T-helper 2 cell treated with Interferon-gamma antibody and Interleukin-4, amounts not matched to agents 5 μg/mL and 100 μg/mL, for 36 hours (primary cell): Measurements from ENCODE around the gene NR1D2.
"Not testable (repeated sequence)": the region's sequence is repeated elsewhere in the genome, so short reads cannot be mapped to it uniquely, and the experiment has no call there.

Experiments used
- DNase-seq: peaks from one replicate; pipeline ENCODE4 v3.0.0; 2021; ENCODE audit warnings: low spot score
- H3K27ac Mint-ChIP-seq: one replicate; pipeline ENCODE4 v1.8.0; 2021; ENCODE audit warnings: mild to moderate bottlenecking, mixed read lengths
- H3K27me3 Mint-ChIP-seq: one replicate; pipeline ENCODE4 v1.8.0; 2021; ENCODE audit warnings: low read depth, mixed read lengths
- H3K36me3 Mint-ChIP-seq: one replicate; pipeline ENCODE4 v1.8.0; 2021; ENCODE audit warnings: low read depth, mixed read lengths
- H3K4me1 Mint-ChIP-seq: one replicate; pipeline ENCODE4 v1.8.0; 2021; ENCODE audit warnings: low read depth, mixed read lengths
- H3K4me3 Mint-ChIP-seq: one replicate; pipeline ENCODE4 v1.8.0; 2022; ENCODE audit warnings: mild to moderate bottlenecking, moderate library complexity, mixed read lengths
- H3K9me3 Mint-ChIP-seq: one replicate; pipeline ENCODE4 v1.8.0; 2021; ENCODE audit warnings: mixed read lengths

The NR1D2 gene

DNA sequence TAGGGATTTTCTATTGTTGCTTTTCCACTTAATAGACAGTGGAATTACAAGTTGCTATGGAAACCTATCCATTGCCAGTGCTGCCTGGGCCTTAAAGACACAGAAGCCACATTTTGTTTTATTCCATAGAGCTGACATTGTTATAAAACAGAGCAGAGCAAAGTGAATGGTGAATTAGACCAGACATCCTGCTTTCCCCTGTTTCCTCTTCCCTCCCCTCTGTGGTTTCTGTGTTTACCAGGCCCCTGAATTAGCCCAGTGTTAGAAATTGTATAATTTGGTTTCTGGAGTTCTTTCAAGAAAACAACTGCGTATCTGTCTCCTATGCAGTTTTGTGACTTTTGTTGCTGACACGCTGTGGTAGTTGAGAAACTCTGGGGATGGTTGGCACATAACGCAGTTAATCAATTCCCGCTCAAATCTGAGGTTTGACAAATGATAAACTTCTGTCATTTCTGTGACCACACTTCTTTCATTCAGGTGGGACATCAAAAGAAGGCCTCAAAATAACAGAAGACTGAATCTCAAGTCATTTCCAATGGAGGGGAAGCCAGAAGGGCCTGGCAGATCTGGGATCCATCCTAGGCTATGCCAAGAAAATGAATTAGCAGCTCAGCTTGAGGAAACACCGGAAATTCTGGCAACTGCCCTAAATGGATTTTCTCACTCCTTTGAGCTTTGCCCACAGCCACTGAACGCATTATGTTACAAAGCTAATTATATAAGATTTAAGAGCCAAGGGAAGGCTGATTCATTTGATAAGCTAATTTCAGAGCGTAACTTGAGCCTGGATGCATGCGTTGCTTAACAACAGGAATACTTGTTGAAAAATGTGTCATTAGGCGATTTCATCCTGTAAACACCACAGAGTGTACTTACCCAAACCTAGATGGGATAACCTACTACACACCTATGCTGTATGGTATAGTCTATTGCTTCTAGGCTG is 46.9 kb downstream of the NR1D2 start:
- Mint-ChIP-seq H3K9me3 (no peaks in the 10 kb centered on the region), H3K36me3 (no peaks in the 10 kb centered on the region), H3K27ac (no peak overlapping the region), H3K27me3 (peaks cover 4% of the 10 kb centered on the region), H3K4me1 (peaks cover 4% of the 10 kb centered on the region), H3K4me3 (no peak overlapping the region)
- DNase-seq: no peak

DNA sequence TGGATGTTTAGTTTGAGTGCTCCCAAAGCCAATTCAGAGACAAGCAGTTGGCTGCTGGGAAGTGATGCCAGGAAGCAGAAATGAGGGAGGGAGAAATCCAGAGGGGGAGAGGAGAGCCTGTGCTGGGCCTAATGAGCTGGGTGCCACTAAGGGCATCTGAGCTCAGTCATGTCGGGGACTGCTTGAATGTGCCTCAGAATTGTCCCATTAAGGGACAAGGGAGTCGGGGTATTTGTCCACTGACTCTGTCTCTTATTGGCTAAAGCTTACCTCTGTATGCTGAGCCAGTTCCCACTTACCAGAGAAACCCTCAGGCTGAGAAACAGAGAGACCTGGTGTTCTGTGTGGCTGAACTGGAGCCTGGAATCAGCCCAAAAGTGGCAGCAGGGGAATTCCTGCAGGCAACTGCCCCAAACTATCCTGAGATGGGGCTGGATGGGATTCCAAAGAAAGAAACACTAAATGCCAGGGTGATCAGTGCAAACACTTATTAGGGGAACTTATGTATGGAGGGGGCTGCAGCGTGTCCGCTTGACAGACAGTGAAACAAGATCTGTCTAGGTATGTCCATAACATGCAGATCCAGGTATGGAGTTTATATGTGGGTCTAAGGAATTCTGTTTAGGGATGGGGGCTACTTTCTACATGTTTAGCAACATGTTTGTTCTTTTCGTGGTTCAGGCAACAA is 48.6 kb downstream of the NR1D2 start:
- Mint-ChIP-seq H3K4me1 (peaks cover 4% of the 10 kb centered on the region), H3K27ac (no peak overlapping the region), H3K27me3 (peaks cover 4% of the 10 kb centered on the region), H3K4me3 (no peak overlapping the region), H3K9me3 (no peaks in the 10 kb centered on the region), H3K36me3 (no peaks in the 10 kb centered on the region)
- no peak for DNase-seq

DNA sequence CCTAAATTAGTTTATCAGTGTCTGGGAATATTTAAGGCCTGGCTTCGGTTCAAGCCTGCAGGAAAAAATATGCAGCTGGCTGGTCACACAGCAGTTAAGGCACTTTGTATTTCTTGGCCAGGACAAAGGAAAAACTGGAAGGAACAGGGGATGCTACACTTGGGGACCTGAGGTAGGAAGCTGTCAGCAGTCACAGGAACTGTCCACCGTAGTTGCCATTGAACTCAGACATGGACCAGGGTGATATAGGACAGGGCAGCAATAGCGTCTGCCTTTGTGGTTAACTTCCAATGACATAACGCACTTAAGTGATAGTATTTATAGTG is 49.1 kb downstream of the NR1D2 start:
- no peak overlapping the region for H3K4me3 Mint-ChIP-seq
- H3K9me3 Mint-ChIP-seq: no peaks in the 10 kb centered on the region
- H3K27ac Mint-ChIP-seq: no peak overlapping the region
- DNase-seq: no peak
- H3K4me1 Mint-ChIP-seq: peaks cover 4% of the 10 kb centered on the region
- H3K36me3 Mint-ChIP-seq: no peaks in the 10 kb centered on the region
- peaks cover 7% of the 10 kb centered on the region for H3K27me3 Mint-ChIP-seq

DNA sequence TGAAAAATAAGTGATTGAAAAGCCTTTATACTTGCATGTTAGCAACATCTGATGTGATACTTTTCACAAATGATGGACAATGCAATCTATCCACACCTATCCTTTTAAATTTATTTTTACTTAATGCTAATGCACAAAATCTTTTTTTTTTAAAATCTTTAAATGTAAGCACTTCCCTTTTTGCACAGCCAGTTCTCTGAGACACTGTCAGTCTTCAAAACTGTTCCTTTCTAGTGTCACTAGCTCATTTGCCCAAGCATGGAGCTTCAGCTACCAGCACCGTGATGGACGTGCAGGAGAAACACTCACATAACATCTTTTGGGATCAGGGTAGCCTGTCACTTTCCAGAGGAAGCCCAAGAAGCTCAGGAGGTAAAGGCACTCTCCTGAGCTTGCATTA is 50.1 kb downstream of the NR1D2 start:
- Mint-ChIP-seq H3K27me3 (peaks cover 9% of the 10 kb centered on the region), H3K4me1 (peaks cover 4% of the 10 kb centered on the region), H3K36me3 (no peaks in the 10 kb centered on the region), H3K4me3 (no peak overlapping the region), H3K27ac (no peak overlapping the region), H3K9me3 (no peaks in the 10 kb centered on the region)
- no peak for DNase-seq

DNA sequence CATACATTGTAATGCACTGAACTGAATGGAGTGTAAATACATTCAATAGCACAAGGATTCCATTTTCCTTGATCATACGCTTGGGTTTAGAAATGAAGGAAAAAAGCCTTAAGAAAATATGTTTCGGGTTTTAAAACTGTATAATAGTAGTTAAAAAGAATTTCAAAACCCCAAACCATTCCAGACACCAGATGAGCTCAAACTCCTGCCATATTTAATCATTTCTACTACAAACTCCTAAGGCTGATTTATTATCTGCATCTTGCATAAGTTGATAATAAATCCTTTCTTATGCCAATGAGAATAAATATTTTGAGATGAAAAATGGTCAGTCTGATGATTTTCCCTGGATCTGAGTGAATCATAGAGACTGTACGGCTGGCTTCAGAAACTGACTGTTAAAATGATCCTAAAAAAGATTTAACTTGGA is 51.0 kb downstream of the NR1D2 start:
- no peaks in the 10 kb centered on the region for H3K36me3 Mint-ChIP-seq
- H3K27ac Mint-ChIP-seq: no peak overlapping the region
- H3K27me3 Mint-ChIP-seq: peaks cover 13% of the 10 kb centered on the region
- no peak for DNase-seq
- no peak overlapping the region for H3K4me3 Mint-ChIP-seq
- peaks cover 4% of the 10 kb centered on the region for H3K4me1 Mint-ChIP-seq
- no peaks in the 10 kb centered on the region for H3K9me3 Mint-ChIP-seq

DNA sequence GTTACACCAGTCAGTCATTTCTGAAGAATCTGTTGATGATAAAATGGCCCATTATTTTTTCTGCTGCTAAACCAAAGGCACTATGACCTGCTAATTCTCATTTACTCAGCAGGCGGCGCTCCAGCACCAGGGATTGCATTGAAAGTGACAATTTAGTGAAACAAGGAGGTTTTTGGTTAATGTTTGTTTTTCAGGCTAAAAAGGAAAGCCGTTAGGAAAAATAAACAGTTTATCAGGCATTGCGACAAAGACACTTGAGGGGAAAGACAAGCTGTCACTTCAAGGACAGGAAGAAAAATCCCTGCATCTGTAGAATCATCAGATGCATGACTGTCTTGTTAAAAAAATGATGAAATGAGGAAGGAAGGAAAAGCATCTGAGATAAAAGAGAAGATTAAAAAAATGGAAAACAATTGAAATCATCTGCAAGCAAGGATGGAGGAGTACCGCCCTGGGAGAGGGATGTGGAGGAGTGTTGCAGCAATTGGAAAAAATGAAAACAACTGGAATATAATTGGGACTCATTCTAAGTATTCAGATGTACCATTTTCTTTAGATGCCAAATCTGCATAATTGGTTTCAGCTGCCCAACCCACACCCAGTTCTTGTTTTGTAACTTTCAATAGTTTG is 54.0 kb downstream of the NR1D2 start:
- Mint-ChIP-seq H3K36me3 (no peaks in the 10 kb centered on the region), H3K4me1 (no peaks in the 10 kb centered on the region), H3K4me3 (no peak overlapping the region), H3K9me3 (no peaks in the 10 kb centered on the region), H3K27ac (no peak overlapping the region), H3K27me3 (peaks cover 13% of the 10 kb centered on the region)
- DNase-seq: peak; percentile 28

DNA sequence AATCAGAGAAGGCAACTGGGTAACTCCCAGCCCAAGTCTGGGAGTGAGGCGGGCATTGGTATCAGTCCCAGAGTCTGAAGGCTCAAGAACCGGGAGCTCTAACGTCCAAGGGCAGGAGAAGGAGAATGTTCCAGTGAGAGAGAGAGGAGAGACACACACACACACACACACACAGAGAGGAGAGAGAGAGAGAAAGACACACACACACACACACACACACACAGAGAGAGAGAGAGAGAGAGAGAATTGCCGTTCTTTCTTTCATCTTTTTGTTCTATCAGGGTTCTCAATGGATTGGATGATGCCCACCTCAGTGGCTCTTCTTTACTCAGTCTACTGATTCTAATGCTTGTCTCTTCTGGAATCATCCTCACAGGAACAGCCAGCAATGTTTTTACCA is 57.0 kb downstream of the NR1D2 start:
- Mint-ChIP-seq H3K4me1 (peaks cover 2% of the 10 kb centered on the region), H3K36me3 (no peaks in the 10 kb centered on the region), H3K27ac (no peak overlapping the region), H3K27me3 (peaks cover 13% of the 10 kb centered on the region), H3K9me3 (no peaks in the 10 kb centered on the region), H3K4me3 (no peak overlapping the region)
- no peak for DNase-seq

DNA sequence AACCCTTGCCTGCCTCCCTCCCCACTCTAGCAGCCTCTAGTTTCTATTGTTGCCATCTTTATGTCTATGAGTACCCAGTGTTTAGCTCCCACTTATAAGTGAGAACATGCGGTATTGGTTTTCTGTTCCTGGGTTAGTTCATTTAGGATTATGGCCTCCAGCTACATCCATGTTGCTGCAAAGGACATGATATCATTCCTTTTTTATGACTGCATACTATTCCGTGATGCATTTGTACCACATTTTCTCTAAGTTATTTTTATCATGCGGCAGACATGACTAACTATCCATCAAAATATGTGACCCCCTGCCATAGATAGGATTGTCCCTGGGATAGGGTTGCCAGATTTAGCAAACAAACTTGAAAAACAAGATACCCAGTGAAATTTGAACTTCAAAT is 58.4 kb downstream of the NR1D2 start:
- H3K27ac Mint-ChIP-seq: no peak overlapping the region
- H3K36me3 Mint-ChIP-seq: no peaks in the 10 kb centered on the region
- peaks cover 13% of the 10 kb centered on the region for H3K27me3 Mint-ChIP-seq
- no peaks in the 10 kb centered on the region for H3K9me3 Mint-ChIP-seq
- H3K4me1 Mint-ChIP-seq: peaks cover 2% of the 10 kb centered on the region
- H3K4me3 Mint-ChIP-seq: no peak overlapping the region
- DNase-seq: no peak

DNA sequence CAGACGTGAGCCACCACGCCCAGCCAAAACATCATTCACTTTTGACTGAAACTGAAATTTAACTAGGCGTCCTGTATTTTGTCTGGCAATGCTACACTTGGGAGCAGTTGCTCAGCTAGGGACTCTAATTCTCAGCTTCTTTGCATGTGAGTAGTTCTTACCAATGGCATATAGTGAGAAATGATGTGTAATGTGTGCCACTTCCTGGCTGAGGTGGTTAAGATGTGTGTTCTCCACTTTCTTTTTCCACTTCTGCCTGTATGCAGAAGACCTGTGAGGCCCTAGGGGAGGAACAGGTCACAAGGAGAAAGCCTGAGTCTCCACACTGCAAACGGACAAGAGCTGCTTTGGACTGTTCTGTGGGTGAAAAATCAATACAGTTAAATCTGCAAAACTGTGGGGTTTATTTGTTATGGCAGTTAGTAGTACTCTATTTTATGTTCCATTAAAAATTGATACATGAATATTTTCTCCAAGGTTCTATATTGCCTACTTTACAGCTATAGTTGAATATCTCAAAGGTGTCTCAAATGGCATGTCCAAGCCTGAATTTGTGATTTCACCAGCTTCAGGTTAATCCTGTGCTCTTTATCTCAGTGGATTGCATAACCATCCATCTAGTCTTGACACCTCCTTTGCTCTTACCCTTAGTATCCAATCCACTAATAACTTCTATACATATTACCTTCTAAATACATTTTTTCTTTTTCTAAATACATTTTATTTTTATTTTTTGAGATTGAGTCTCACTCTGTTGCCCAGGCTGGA is 59.3 kb downstream of the NR1D2 start:
- Mint-ChIP-seq H3K27ac (no peak overlapping the region), H3K27me3 (peaks cover 9% of the 10 kb centered on the region), H3K4me1 (peaks cover 2% of the 10 kb centered on the region), H3K9me3 (no peaks in the 10 kb centered on the region), H3K36me3 (no peaks in the 10 kb centered on the region), H3K4me3 (no peak overlapping the region)
- peak; percentile 27 for DNase-seq

DNA sequence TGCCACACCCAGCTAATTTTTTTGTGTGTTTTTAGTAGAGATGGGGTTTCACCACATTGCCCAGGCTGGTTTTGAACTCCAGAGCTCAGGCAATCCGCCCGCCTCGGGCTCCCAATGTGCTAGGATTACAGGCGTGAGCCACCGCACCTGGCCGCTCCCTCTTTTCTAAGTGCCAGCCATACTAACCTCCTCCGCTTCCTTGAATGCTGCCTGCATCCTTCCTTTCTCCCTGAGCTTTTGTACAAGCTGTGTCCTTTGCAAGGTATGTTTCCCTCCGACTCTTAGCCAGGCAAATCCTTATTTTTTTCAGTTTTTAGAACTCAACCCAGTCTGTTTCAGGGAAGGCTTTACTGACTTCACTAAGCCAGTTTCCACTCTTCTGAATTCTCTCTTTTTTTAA is 60.6 kb downstream of the NR1D2 start:
- H3K27ac Mint-ChIP-seq: no peak overlapping the region
- DNase-seq: no peak
- H3K36me3 Mint-ChIP-seq: no peaks in the 10 kb centered on the region
- no peaks in the 10 kb centered on the region for H3K9me3 Mint-ChIP-seq
- H3K4me3 Mint-ChIP-seq: no peak overlapping the region
- peaks cover 2% of the 10 kb centered on the region for H3K4me1 Mint-ChIP-seq
- H3K27me3 Mint-ChIP-seq: peaks cover 5% of the 10 kb centered on the region

DNA sequence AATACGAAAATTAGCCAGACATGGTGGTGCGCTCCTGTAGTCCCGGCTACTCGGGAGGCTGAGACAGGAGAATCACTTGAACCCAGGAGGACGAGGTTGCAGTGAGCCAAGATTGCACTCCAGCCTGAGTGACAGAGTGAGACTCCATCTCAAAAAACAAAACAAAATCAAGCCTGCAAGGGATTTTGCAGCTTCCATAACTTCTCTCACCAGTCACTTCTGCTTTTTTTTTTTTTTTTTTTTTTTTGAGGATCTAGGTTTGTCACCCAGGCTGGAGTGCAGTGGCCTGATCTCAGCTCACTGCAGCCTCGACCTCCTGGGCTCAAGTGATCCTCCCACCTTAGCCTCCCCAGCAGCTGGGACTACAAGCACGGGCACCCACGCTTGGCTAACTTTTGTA is 65.7 kb downstream of the NR1D2 start:
- not testable (repeated sequence) for H3K9me3 Mint-ChIP-seq, DNase-seq, H3K36me3 Mint-ChIP-seq, H3K4me3 Mint-ChIP-seq, H3K27ac Mint-ChIP-seq, H3K27me3 Mint-ChIP-seq, H3K4me1 Mint-ChIP-seq

DNA sequence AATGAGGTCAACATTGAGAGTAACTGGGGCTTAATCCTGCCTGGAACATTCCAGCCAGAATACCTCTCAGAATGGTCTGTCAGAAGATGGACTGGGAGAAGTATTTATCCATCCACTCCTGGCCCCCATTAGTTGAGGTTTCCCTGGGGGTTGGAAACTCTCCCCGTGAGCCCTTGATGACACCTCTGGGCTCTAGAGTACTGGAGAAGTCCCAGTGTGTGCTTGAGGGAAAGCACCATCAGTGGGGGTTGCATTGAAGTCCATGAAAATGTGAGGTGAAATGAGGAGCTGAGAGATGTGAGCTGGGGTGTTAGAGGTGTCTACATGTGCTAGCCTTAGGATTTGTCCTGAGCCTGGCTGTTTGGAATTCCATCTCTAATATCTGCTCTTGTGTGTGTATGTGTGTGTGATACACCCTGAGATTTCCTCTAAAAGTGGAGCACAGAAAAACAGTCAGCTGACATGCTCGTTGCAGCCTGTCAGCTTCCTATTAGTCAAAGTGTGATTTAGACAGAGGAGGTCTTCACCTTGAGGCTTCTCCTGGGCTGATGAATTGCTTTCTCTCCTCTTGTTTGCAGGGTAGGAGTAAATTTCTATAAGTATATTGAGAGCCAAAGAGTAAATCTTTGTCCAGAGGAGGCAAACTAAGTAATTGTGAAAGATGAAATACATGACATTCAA is 67.6 kb downstream of the NR1D2 start:
- H3K36me3 Mint-ChIP-seq: no peaks in the 10 kb centered on the region
- DNase-seq: no peak
- H3K27ac Mint-ChIP-seq: no peak overlapping the region
- H3K27me3 Mint-ChIP-seq: no peaks in the 10 kb centered on the region
- H3K4me3 Mint-ChIP-seq: no peak overlapping the region
- H3K4me1 Mint-ChIP-seq: no peaks in the 10 kb centered on the region
- no peaks in the 10 kb centered on the region for H3K9me3 Mint-ChIP-seq

DNA sequence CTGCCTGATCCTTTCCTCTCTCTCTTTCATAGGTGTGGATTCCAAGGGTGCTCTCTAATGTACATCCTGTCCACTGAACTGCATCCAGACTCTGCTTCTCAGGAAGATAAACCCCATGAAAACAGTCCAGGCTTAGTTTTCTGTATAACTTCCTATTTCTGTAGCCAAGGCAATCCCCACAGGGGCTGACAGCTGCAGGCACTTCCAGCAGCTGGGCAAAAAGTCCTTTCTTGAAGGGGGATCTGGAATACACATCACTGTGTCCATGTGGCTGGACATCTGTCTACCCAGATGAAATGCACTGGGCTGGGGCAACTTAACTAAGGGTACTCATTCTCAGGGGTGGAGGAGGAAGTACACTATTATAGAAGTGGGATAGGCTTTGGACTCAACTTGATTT is 72.2 kb downstream of the NR1D2 start:
- Mint-ChIP-seq H3K4me1 (no peaks in the 10 kb centered on the region), H3K27me3 (no peaks in the 10 kb centered on the region), H3K9me3 (no peaks in the 10 kb centered on the region), H3K27ac (no peak overlapping the region), H3K4me3 (no peak overlapping the region), H3K36me3 (no peaks in the 10 kb centered on the region)
- no peak for DNase-seq
